B cell (primary cell): ENCODE measurements around the gene PHLDB1. TPM values are rescaled to one million over a fixed set of nuclear protein-coding genes. Genes with fewer than 3 reads are reported as not detected.

Experiments used
- ATAC-seq: fragments of 200-7000 bp; cut with Tn5 transposase; one replicate; pipeline ENCODE4 v1.10.0; 2021; ENCODE audit warnings: low read depth, mild to moderate bottlenecking, moderate number of reproducible peaks, moderate library complexity
- CTCF ChIA-PET: fragments of 350-600 bp; sonication (Branson Sonifier 250); formaldehyde crosslinking; loops from one replicate; lab custom pipeline; 2021; ENCODE audit warnings: antibody characterized with exemption, inconsistent platforms; lab: Charles Lee
- POLR2A ChIA-PET: fragments of 350-600 bp; sonication (Branson Sonifier 250); formaldehyde crosslinking; loops from one replicate; lab custom pipeline; 2021; ENCODE audit warnings: antibody characterized with exemption; lab: Charles Lee
- DNase-seq: peaks from one replicate; pipeline ENCODE4 v3.0.0; 2013
- H2AFZ ChIP-seq: 2 replicates; pipeline ENCODE4 v1.6.1; 2012; ENCODE audit warnings: mild to moderate bottlenecking, low read depth, low read length; ENCODE audit not compliant: insufficient read depth, poor library complexity, severe bottlenecking
- H3K27ac ChIP-seq, 2 donors: 1 replicate in 1 of 2; 2 replicates in 1 of 2; pipeline ENCODE4 v1.5.1; 2012 to 2013; ENCODE audit warnings: low read length in 2 of 2, mild to moderate bottlenecking in 2 of 2, moderate library complexity in 1 of 2
- H3K27me3 ChIP-seq, 4 experiments: fragments of 200-600 bp in 1 of 4; sonication (generic) in 1 of 4; replicated peaks in 1 of 4; 1 replicate in 2 of 4; 2 replicates in 2 of 4; pipeline versions ENCODE4 v1.6.1 to v1.7.0; 2013 to 2016; ENCODE audit warnings: low read length in 3 of 4, mild to moderate bottlenecking in 2 of 4, mixed read lengths in 1 of 4, moderate library complexity in 1 of 4; ENCODE audit not compliant: insufficient read depth in 4 of 4, control insufficient read depth in 3 of 4; ENCODE audit errors: control extremely low read depth in 1 of 4
- H3K36me3 ChIP-seq, 2 experiments: replicated peaks in 1 of 2; 1 replicate in 1 of 2; 2 replicates in 1 of 2; pipeline versions ENCODE4 v1.6.1 to v1.7.1; 2013; ENCODE audit warnings: low read length in 1 of 2; ENCODE audit not compliant: insufficient read depth in 2 of 2, control insufficient read depth in 1 of 2; ENCODE audit errors: control extremely low read depth in 1 of 2, extremely low read depth in 1 of 2
- H3K4me1 ChIP-seq, 2 donors: fragments of 200-600 bp in 1 of 2; sonication (generic) in 1 of 2; 1 replicate in 1 of 2; 2 replicates in 1 of 2; pipeline versions ENCODE4 v1.5.1 to v1.6.1; 2013 to 2017; ENCODE audit warnings: low read length in 2 of 2; ENCODE audit not compliant: control insufficient read depth in 2 of 2, insufficient read depth in 2 of 2
- H3K4me2 ChIP-seq: replicated peaks from 2 replicates; pipeline ENCODE3; 2012; ENCODE audit warnings: mild to moderate bottlenecking, low read depth, low read length; ENCODE audit not compliant: poor library complexity, severe bottlenecking
- H3K4me3 ChIP-seq, 5 experiments: fragments of 200-600 bp in 1 of 5; sonication (generic) in 1 of 5; 1 replicate in 3 of 5; 2 replicates in 2 of 5; pipeline versions ENCODE4 v1.5.1 to v1.7.0; 2011 to 2016; ENCODE audit warnings: low read length in 4 of 5, mild to moderate bottlenecking in 4 of 5, low read depth in 2 of 5, control low read depth in 1 of 5, moderate library complexity in 1 of 5; ENCODE audit not compliant: insufficient read depth in 1 of 5; ENCODE audit errors: control extremely low read depth in 1 of 5, extremely low read depth in 1 of 5
- H3K79me2 ChIP-seq: fragments of 200-600 bp; sonication (generic); one replicate; pipeline ENCODE4 v1.6.0; 2016; ENCODE audit warnings: low read length; ENCODE audit not compliant: control insufficient read depth, insufficient read depth
- H3K9ac ChIP-seq: fragments of 200-600 bp; sonication (generic); 2 replicates; pipeline ENCODE4 v1.6.1; 2017; ENCODE audit warnings: mild to moderate bottlenecking, low read length, moderate library complexity
- H3K9me3 ChIP-seq, 3 donors: one replicate each; pipeline versions ENCODE4 v1.6.1 to v1.7.1; 2013; ENCODE audit warnings: low read length in 2 of 3; ENCODE audit not compliant: control insufficient read depth in 2 of 3, insufficient read depth in 1 of 3; ENCODE audit errors: control extremely low read depth in 1 of 3
- H4K20me1 ChIP-seq: 2 replicates; pipeline ENCODE4 v1.6.0; 2012; ENCODE audit warnings: mild to moderate bottlenecking, low read length; ENCODE audit not compliant: insufficient read depth, control insufficient read depth, poor library complexity, severe bottlenecking
- H3K27ac Mint-ChIP-seq: one replicate; pipeline ENCODE4 v1.8.0; 2021; ENCODE audit warnings: mixed read lengths
- H3K27me3 Mint-ChIP-seq: one replicate; pipeline ENCODE4 v1.8.0; 2021; ENCODE audit warnings: mixed read lengths
- H3K4me1 Mint-ChIP-seq: one replicate; pipeline ENCODE4 v1.8.0; 2021; ENCODE audit warnings: mixed read lengths
- H3K4me3 Mint-ChIP-seq: one replicate; pipeline ENCODE4 v1.8.0; 2021; ENCODE audit warnings: mixed read lengths
- H3K9me3 Mint-ChIP-seq: one replicate; pipeline ENCODE4 v1.8.0; 2022; ENCODE audit warnings: mixed read lengths; ENCODE audit not compliant: insufficient read depth
- EZH2 ChIP-seq: IDR thresholded peaks from 2 replicates; pipeline ENCODE4 v1.6.1; 2012; ENCODE audit warnings: borderline replicate concordance, low read depth, mild to moderate bottlenecking, moderate library complexity, low read length; ENCODE audit not compliant: insufficient read depth, poor library complexity, severe bottlenecking
- WGBS: methylation state at CpG from one replicate; pipeline ENCODE4 v1.1.5; 2013; ENCODE audit warnings: missing lambda C conversion rate; ENCODE audit not compliant: insufficient coverage; 5-methylcytosine and 5-hydroxymethylcytosine counted together
- intact Hi-C: fragments of 100-400 bp; cut with micrococcal nuclease; formaldehyde crosslinking; loops from one replicate; pipeline ENCODE4 v1.10.0; 2022
- polyA plus RNA-seq: library from polyadenylated mRNA; depleted of rRNA; stranded (reverse); fragments of >200 nt; gene quantifications from 2 replicates; pipeline ENCODE4 v1.2.3, GENCODE V29; 2012
- total RNA-seq, 2 donors: library from RNA; stranded (reverse); fragments of 120-200 nt in 1 of 2; gene quantifications; 1 replicate in 1 of 2; 2 replicates in 1 of 2; pipeline versions ENCODE4 v1.2.3 to v1.2.4, GENCODE V29; 2013 to 2022
- TF ChIP-seq, protein P1 (sequence below): fragments of 200-600 bp; IDR thresholded peaks from one replicate; pipeline ENCODE4 v1.8.0; 2022; ENCODE audit warnings: antibody characterized with exemption, mild to moderate bottlenecking

Gene PHLDB1
- total and polyA plus RNA-seq, 2 donors (not counting 1 experiment from before 2014, with no cell fraction given) = 0.46 to 2.4 TPM

DNA sequence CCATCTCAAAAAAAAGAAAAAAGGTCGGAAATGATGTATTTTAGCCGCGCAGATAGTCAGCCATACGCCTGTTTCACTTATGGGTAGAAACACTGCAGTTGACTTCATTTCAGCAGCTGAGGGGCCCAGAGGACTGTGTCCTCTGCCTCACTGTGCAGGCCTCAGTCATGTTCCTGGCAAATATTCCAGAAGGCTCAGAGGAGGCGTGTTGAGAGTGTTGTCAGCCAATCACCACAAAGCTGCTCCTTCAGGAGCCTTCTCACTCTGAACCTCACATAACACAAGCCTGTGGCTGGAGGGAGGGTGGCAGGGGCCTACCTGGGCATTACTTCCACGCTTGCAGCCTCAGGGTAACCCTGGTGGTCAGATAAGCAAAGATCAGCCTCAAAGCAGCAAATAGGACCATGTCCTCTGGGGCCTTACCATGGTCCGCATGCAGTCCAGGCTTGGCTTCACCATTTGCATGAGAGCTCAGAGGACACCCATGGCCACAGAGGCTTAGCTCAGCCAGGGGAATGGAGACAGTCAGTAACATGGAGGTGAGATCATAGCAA lies 89.3 kb downstream of the PHLDB1 start:
- Histone ChIP-seq H3K9me3 (peaks cover 0 to 10% (median 0%) of the 10 kb centered on the region in 3 donors), H3K27ac (no peak overlapping the region), H4K20me1 (no peaks in the 10 kb centered on the region), H2AFZ (no peak overlapping the region), H3K27me3 (no peaks in the 10 kb centered on the region), H3K36me3 (no peaks in the 10 kb centered on the region), H3K4me1 (peaks cover 0 to 27% of the 10 kb centered on the region in 2 donors), H3K79me2 (no peaks in the 10 kb centered on the region), H3K9ac (no peak overlapping the region), H3K4me2 (no peak overlapping the region), H3K4me3 (no peak overlapping the region)
- H3K27ac Mint-ChIP-seq = peak overlapping the region; percentile 56
- H3K27me3 Mint-ChIP-seq = no peaks in the 10 kb centered on the region
- H3K9me3 Mint-ChIP-seq = peaks cover 3% of the 10 kb centered on the region
- CTCF ChIA-PET = interaction anchor here (1.1 kb wide), 1 partner anchor 236 kb away, joined by 3 read pairs; no protein-coding TSS in a partner anchor
- TF ChIP-seq EZH2 = no peak
- TF ChIP-seq, protein P1, sequence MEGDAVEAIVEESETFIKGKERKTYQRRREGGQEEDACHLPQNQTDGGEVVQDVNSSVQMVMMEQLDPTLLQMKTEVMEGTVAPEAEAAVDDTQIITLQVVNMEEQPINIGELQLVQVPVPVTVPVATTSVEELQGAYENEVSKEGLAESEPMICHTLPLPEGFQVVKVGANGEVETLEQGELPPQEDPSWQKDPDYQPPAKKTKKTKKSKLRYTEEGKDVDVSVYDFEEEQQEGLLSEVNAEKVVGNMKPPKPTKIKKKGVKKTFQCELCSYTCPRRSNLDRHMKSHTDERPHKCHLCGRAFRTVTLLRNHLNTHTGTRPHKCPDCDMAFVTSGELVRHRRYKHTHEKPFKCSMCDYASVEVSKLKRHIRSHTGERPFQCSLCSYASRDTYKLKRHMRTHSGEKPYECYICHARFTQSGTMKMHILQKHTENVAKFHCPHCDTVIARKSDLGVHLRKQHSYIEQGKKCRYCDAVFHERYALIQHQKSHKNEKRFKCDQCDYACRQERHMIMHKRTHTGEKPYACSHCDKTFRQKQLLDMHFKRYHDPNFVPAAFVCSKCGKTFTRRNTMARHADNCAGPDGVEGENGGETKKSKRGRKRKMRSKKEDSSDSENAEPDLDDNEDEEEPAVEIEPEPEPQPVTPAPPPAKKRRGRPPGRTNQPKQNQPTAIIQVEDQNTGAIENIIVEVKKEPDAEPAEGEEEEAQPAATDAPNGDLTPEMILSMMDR = no peak
- DNase-seq (no peak), ATAC-seq (no peak)
- no peak overlapping the region for H3K4me3 Mint-ChIP-seq
- peaks cover 17% of the 10 kb centered on the region for H3K4me1 Mint-ChIP-seq
- 98% methylated on average over 6 of the region's 7 CpGs for WGBS
- POLR2A ChIA-PET = no interaction called here
- intact Hi-C loops = no loop called here

- CTCF ChIA-PET = interaction anchor here (1.1 kb wide), 2 partner anchors 236 to 241 kb away, joined by 3 read pairs; no protein-coding TSS in a partner anchor
- H3K9me3 Mint-ChIP-seq = peaks cover 3% of the 10 kb centered on the region
- Histone ChIP-seq H3K79me2 (no peaks in the 10 kb centered on the region), H3K27me3 (no peaks in the 10 kb centered on the region), H3K4me2 (no peak overlapping the region), H3K4me1 (peaks cover 0 to 21% of the 10 kb centered on the region in 2 donors), H2AFZ (no peak overlapping the region), H4K20me1 (no peaks in the 10 kb centered on the region), H3K9me3 (peaks cover 0 to 10% (median 0%) of the 10 kb centered on the region in 3 donors), H3K4me3 (no peak overlapping the region), H3K9ac (no peak overlapping the region), H3K36me3 (no peaks in the 10 kb centered on the region), H3K27ac (no peak overlapping the region)
- no peak overlapping the region for H3K27ac Mint-ChIP-seq
- TF ChIP-seq, protein P1 = no peak
- TF ChIP-seq EZH2 = no peak
- intact Hi-C loops = no loop called here
- no peak for DNase-seq
- no peaks in the 10 kb centered on the region for H3K27me3 Mint-ChIP-seq
- 98% methylated on average over 8 of the region's 8 CpGs for WGBS
- peaks cover 17% of the 10 kb centered on the region for H3K4me1 Mint-ChIP-seq
- POLR2A ChIA-PET = no interaction called here
- no peak for ATAC-seq
- H3K4me3 Mint-ChIP-seq = no peak overlapping the region
Observed at GRCh38 chr11:118697346-118697745, 89.9 kb downstream of the PHLDB1 start.
